Endodermal cell (in vitro differentiated cells): Measurements from ENCODE around the gene ACVR1B. TPM values are rescaled to one million over a fixed set of nuclear protein-coding genes. Genes with fewer than 3 reads are reported as not detected.

Experiments
- DNase-seq: peaks from one replicate; pipeline ENCODE4 v3.0.0-alpha.2; 2017
- H3K27ac ChIP-seq: 2 replicates; pipeline ENCODE4 v1.5.1; 2013; ENCODE audit warnings: mild to moderate bottlenecking, low read depth, low read length, moderate library complexity
- H3K27me3 ChIP-seq: 2 replicates; pipeline ENCODE4 v1.6.1; 2013; ENCODE audit warnings: mild to moderate bottlenecking, low read length, moderate library complexity; ENCODE audit not compliant: insufficient read depth, control insufficient read depth, poor library complexity, severe bottlenecking
- H3K36me3 ChIP-seq: 2 replicates; pipeline ENCODE4 v1.7.0; 2013; ENCODE audit warnings: mild to moderate bottlenecking, low read length, moderate library complexity; ENCODE audit not compliant: control insufficient read depth, insufficient read depth
- H3K4me1 ChIP-seq: one replicate; pipeline ENCODE4 v1.7.0; 2013; ENCODE audit warnings: low read length; ENCODE audit not compliant: control insufficient read depth, insufficient read depth
- H3K4me3 ChIP-seq: 2 replicates; pipeline ENCODE4 v1.5.1; 2013; ENCODE audit warnings: mild to moderate bottlenecking, low read length, moderate library complexity
- H3K9ac ChIP-seq: 2 replicates; pipeline ENCODE4 v1.6.1; 2013; ENCODE audit warnings: mild to moderate bottlenecking, low read length, moderate library complexity; ENCODE audit not compliant: poor library complexity, severe bottlenecking; ENCODE audit errors: extremely low read depth
- H3K9me3 ChIP-seq: 2 replicates; pipeline ENCODE4 v1.6.1; 2013; ENCODE audit warnings: mild to moderate bottlenecking, low read length, moderate library complexity; ENCODE audit not compliant: control insufficient read depth
- H3K27ac Mint-ChIP-seq: 2 replicates; pipeline ENCODE4 v1.8.0; 2020; ENCODE audit warnings: mixed read lengths
- H3K27me3 Mint-ChIP-seq: 2 replicates; pipeline ENCODE4 v1.8.0; 2021; ENCODE audit warnings: mild to moderate bottlenecking, mixed read lengths; ENCODE audit not compliant: insufficient read depth
- H3K36me3 Mint-ChIP-seq: 2 replicates; pipeline ENCODE4 v1.8.0; 2020; ENCODE audit warnings: low read depth, mixed read lengths
- H3K4me1 Mint-ChIP-seq: 2 replicates; pipeline ENCODE4 v1.8.0; 2020; ENCODE audit warnings: mixed read lengths
- H3K4me3 Mint-ChIP-seq: 2 replicates; pipeline ENCODE4 v1.8.0; 2020; ENCODE audit warnings: mild to moderate bottlenecking, moderate library complexity, mixed read lengths
- H3K9me3 Mint-ChIP-seq: 2 replicates; pipeline ENCODE4 v1.8.0; 2020; ENCODE audit warnings: mild to moderate bottlenecking, mixed read lengths
- WGBS, 2 experiments: methylation state at CpG; one replicate each; pipeline versions ENCODE4 v1.1.5 to v1.1.7; 2013; ENCODE audit warnings: missing lambda C conversion rate in 2 of 2, mixed read lengths in 1 of 2; ENCODE audit not compliant: insufficient coverage in 1 of 2, insufficient read length in 1 of 2; 5-methylcytosine and 5-hydroxymethylcytosine counted together
- total RNA-seq, 2 donors: library from RNA; stranded (reverse); fragmentation: NEBNext Ultra II Directional in 1 of 2; extraction: Animal tissue kit (Norgen Biotek cat#: 25700) in 1 of 2; gene quantifications; 2 replicates in 1 of 2; 3 replicates in 1 of 2; pipeline ENCODE4 v1.2.1, GENCODE V29; 2021
- TF ChIP-seq, protein P1 (sequence below): fragments of 200-600 bp; sonication (generic); conservative IDR thresholded peaks from 2 replicates; pipeline ENCODE4 v1.5.0; 2021; ENCODE audit warnings: antibody characterized with exemption, mild to moderate bottlenecking

ACVR1B gene
- total RNA-seq, 2 donors from 2014 or later, result 48.6 to 59.3 TPM

DNA sequence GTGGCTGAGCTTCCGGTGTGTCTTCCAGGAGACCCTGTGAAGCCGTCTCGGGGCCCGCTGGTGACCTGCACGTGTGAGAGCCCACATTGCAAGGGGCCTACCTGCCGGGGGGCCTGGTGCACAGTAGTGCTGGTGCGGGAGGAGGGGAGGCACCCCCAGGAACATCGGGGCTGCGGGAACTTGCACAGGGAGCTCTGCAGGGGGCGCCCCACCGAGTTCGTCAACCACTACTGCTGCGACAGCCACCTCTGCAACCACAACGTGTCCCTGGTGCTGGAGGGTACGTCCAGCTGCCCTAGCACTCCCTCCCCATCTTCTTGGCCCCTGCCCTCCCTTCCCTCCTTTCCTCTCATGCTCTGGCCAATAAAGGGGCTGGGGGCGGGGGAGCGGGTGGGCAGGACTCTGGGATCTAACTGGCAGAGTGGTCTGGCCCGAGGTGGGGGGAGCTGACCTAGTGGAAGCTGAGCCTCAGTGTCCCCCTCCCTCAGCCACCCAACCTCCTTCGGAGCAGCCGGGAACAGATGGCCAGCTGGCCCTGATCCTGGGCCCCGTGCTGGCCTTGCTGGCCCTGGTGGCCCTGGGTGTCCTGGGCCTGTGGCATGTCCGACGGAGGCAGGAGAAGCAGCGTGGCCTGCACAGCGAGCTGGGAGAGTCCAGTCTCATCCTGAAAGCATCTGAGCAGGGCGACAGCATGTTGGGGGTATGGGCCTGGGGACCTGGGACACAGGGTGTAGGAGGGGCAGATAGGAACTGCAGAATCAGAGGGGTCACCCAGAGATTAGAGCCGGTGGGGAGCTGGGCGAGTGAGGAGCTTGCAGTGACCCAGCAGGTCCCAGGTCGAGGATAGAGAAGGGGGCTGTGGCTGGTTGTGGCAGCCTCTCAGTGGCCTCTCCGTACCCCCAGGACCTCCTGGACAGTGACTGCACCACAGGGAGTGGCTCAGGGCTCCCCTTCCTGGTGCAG is 38.1 kb upstream of the ACVR1B start:
- H3K9me3 Mint-ChIP-seq, result no peaks in the 10 kb centered on the region
- Histone ChIP-seq H3K9ac (no peak overlapping the region), H3K27ac (no peak overlapping the region), H3K27me3 (peaks cover 13% of the 10 kb centered on the region), H3K36me3 (no peaks in the 10 kb centered on the region), H3K4me1 (peaks cover 6% of the 10 kb centered on the region), H3K4me3 (no peak overlapping the region), H3K9me3 (no peaks in the 10 kb centered on the region)
- no peak overlapping the region for H3K4me3 Mint-ChIP-seq
- TF ChIP-seq, protein P1, sequence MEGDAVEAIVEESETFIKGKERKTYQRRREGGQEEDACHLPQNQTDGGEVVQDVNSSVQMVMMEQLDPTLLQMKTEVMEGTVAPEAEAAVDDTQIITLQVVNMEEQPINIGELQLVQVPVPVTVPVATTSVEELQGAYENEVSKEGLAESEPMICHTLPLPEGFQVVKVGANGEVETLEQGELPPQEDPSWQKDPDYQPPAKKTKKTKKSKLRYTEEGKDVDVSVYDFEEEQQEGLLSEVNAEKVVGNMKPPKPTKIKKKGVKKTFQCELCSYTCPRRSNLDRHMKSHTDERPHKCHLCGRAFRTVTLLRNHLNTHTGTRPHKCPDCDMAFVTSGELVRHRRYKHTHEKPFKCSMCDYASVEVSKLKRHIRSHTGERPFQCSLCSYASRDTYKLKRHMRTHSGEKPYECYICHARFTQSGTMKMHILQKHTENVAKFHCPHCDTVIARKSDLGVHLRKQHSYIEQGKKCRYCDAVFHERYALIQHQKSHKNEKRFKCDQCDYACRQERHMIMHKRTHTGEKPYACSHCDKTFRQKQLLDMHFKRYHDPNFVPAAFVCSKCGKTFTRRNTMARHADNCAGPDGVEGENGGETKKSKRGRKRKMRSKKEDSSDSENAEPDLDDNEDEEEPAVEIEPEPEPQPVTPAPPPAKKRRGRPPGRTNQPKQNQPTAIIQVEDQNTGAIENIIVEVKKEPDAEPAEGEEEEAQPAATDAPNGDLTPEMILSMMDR, result peak; percentile 71
- no peak overlapping the region for H3K27ac Mint-ChIP-seq
- peaks cover 8% of the 10 kb centered on the region for H3K4me1 Mint-ChIP-seq
- peak; percentile 86 for DNase-seq
- WGBS, 2 experiments, result 84 to 90% methylated on average over 14 to 30 of the region's 30 CpGs
- no peaks in the 10 kb centered on the region for H3K36me3 Mint-ChIP-seq
- H3K27me3 Mint-ChIP-seq, result peaks cover 43% of the 10 kb centered on the region

DNA sequence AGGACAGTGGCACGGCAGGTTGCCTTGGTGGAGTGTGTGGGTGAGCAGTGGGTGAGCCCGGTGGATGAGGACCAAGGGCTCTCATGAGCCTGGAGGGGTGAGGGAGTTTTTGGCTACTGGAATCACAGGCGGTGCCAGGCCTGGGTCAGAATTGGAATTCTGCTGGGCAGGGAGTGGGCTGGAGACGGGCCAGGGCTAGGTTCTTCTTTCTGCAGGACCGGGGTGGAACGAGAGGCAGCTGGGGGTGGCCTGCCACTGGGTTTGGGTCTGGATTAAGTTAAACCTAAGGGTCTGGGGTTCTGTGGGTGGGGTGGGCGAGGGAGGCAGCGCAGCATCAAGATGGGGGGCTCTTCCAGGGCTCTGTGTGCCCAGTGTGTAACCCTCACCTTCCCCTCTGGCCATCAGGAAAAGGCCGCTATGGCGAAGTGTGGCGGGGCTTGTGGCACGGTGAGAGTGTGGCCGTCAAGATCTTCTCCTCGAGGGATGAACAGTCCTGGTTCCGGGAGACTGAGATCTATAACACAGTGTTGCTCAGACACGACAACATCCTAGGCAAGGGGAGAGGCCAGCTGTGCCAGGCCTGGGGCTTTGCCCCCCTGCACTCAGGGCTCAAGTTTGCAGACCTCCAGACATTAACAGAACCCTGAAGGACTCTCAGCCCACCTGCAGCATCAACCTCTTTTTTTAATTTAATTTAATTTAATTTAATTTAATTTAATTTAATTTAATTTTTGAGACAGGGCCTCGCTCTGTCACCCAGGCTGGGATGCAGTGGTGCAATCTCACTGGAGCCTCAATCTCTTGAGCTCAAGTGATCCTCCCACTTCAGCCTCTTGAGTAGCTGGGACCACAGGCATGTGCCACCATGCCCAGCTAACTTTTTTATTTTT is 37.2 kb upstream of the ACVR1B start:
- Mint-ChIP-seq H3K4me3 (no peak overlapping the region), H3K27ac (no peak overlapping the region), H3K36me3 (no peaks in the 10 kb centered on the region), H3K4me1 (peaks cover 10% of the 10 kb centered on the region), H3K9me3 (no peaks in the 10 kb centered on the region), H3K27me3 (peaks cover 34% of the 10 kb centered on the region)
- WGBS, 2 experiments, result 92 to 100% methylated on average over 1 to 17 of the region's 17 CpGs
- Histone ChIP-seq H3K27me3 (peaks cover 4% of the 10 kb centered on the region), H3K36me3 (no peaks in the 10 kb centered on the region), H3K9me3 (no peaks in the 10 kb centered on the region), H3K4me3 (no peak overlapping the region), H3K9ac (no peak overlapping the region), H3K27ac (no peak overlapping the region), H3K4me1 (peaks cover 6% of the 10 kb centered on the region)
- TF ChIP-seq, protein P1, result no peak
- no peak for DNase-seq

DNA sequence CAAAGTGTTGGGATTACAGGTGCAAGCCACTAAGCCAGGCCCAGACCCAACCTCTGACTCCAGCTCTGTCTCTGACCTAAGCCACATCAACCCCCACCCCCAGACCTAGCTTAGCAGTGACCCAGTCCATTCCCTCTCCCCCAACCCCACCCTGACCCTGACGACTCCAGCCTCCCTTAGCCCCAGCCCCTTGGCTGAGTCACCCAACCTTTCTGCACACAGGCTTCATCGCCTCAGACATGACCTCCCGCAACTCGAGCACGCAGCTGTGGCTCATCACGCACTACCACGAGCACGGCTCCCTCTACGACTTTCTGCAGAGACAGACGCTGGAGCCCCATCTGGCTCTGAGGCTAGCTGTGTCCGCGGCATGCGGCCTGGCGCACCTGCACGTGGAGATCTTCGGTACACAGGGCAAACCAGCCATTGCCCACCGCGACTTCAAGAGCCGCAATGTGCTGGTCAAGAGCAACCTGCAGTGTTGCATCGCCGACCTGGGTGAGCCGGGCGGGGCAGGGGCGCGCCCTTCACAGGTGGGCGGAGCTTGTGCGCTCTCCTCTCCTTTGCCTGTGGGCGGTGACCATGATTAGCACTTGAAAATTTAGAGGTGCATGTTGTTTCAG is 36.4 kb upstream of the ACVR1B start:
- Mint-ChIP-seq H3K9me3 (no peaks in the 10 kb centered on the region), H3K4me3 (no peak overlapping the region), H3K27ac (no peak overlapping the region), H3K4me1 (peaks cover 10% of the 10 kb centered on the region), H3K36me3 (no peaks in the 10 kb centered on the region), H3K27me3 (peaks cover 28% of the 10 kb centered on the region)
- Histone ChIP-seq H3K4me1 (peaks cover 6% of the 10 kb centered on the region), H3K27me3 (no peaks in the 10 kb centered on the region), H3K36me3 (no peaks in the 10 kb centered on the region), H3K4me3 (no peak overlapping the region), H3K9ac (no peak overlapping the region), H3K27ac (no peak overlapping the region), H3K9me3 (no peaks in the 10 kb centered on the region)
- DNase-seq, result peak; percentile 76
- 87 to 95% methylated on average over 24 to 28 of the region's 28 CpGs for WGBS, 2 experiments
- TF ChIP-seq, protein P1, result no peak
